HCT116 (cell line): ENCODE data around the gene CCDC40. TPM values are rescaled to one million over a fixed set of nuclear protein-coding genes. Genes with fewer than 3 reads are reported as not detected.
A peak's percentile ranks its signal among the peaks of the same experiment; 100 is the strongest.

Source experiments
- ATAC-seq: fragments of 200-7000 bp; cut with Tn5 transposase; 2 replicates; pipeline ENCODE4 v1.9.1; 2020; ENCODE audit warnings: mild to moderate bottlenecking, moderate library complexity
- BruUV-seq: library from RNA; stranded (reverse); fragments of 400-500 nt; replicated peaks from 2 replicates; lab custom pipeline; 2021; lab: Mats Ljungman, UMichigan
- CTCF ChIA-PET: fragments of 300-600 bp; sonication (Branson Sonifier 250); formaldehyde crosslinking; loops from one replicate; lab custom pipeline; 2021; ENCODE audit warnings: antibody characterized with exemption; lab: Charles Lee
- POLR2A ChIA-PET: fragments of 300-600, 350-600 bp; sonication (Branson Sonifier 250); formaldehyde crosslinking; loops from one replicate; lab custom pipeline; 2021; ENCODE audit warnings: antibody characterized with exemption; lab: Charles Lee
- RAD21 ChIA-PET, 2 experiments: fragments of 300-600 bp; sonication (Branson Sonifier 250); formaldehyde crosslinking; loops; one replicate each; lab custom pipeline; 2023; ENCODE audit warnings: low total read pairs in 2 of 2; ENCODE audit not compliant: uncharacterized antibody in 2 of 2, unreplicated experiment in 2 of 2, low non-redundant PET in 1 of 2; lab: Charles Lee
- DNase-seq: peaks from one replicate; pipeline ENCODE4 v3.0.0-alpha.2; 2010; ENCODE audit warnings: low read depth, low spot score
- H2AFZ ChIP-seq: fragments of 200-600 bp; shearing (Covaris generic), sonication (generic); 2 replicates; pipeline ENCODE4 v1.6.1; 2017; ENCODE audit warnings: low read depth, mixed run types, mixed read lengths, antibody characterized with exemption, low read length; ENCODE audit not compliant: poor library complexity, severe bottlenecking
- H3K27ac ChIP-seq: 2 replicates; pipeline ENCODE4 v1.5.1; 2012; ENCODE audit warnings: low read depth, low read length
- H3K27me3 ChIP-seq: fragments of 200-600 bp; sonication (generic); 2 replicates; pipeline ENCODE4 v1.6.1; 2016; ENCODE audit warnings: mixed run types, low read length, mixed read lengths; ENCODE audit not compliant: insufficient read depth
- H3K36me3 ChIP-seq, 2 experiments: fragments of 200-500 bp in 1 of 2; fragments of 200-600 bp in 1 of 2; sonication (Bioruptor generic) in 1 of 2; sonication (generic) in 1 of 2; 2 replicates each; pipeline versions ENCODE4 v1.5.1 to v1.6.1; 2014 to 2016; ENCODE audit warnings: low read length in 2 of 2, inconsistent platforms in 1 of 2, mixed read lengths in 1 of 2, mixed run types in 1 of 2; ENCODE audit not compliant: insufficient read depth in 2 of 2, control insufficient read depth in 1 of 2
- H3K4me1 ChIP-seq, 2 experiments: fragments of 200-600 bp in 1 of 2; sonication (generic) in 1 of 2; 2 replicates each; pipeline versions ENCODE4 v1.5.1 to v1.6.1; 2012 to 2017; ENCODE audit warnings: low read length in 2 of 2, inconsistent platforms in 1 of 2, mild to moderate bottlenecking in 1 of 2, mixed read lengths in 1 of 2, mixed run types in 1 of 2, moderate library complexity in 1 of 2; ENCODE audit not compliant: insufficient read depth in 2 of 2, control insufficient read depth in 1 of 2
- H3K4me2 ChIP-seq: fragments of 200-600 bp; sonication (generic); 2 replicates; pipeline ENCODE4 v1.6.1; 2017; ENCODE audit warnings: mixed run types, low read length, mixed read lengths
- H3K4me3 ChIP-seq, 2 experiments: fragments of 200-600 bp in 1 of 2; sonication (generic) in 1 of 2; replicated peaks in 1 of 2; 2 replicates each; pipeline ENCODE4 v1.5.1; 2011 to 2016; ENCODE audit warnings: low read length in 2 of 2, control low read depth in 1 of 2, low read depth in 1 of 2, mild to moderate bottlenecking in 1 of 2, mixed read lengths in 1 of 2, mixed run types in 1 of 2
- H3K79me2 ChIP-seq: fragments of 200-600 bp; sonication (generic); 2 replicates; pipeline ENCODE4 v1.6.1; 2017; ENCODE audit warnings: mild to moderate bottlenecking, mixed run types, low read length, moderate library complexity, mixed read lengths; ENCODE audit not compliant: insufficient read depth
- H3K9ac ChIP-seq: fragments of 200-600 bp; sonication (generic); 2 replicates; pipeline ENCODE4 v1.6.1; 2016; ENCODE audit warnings: low read length, mixed read lengths
- H3K9me2 ChIP-seq: fragments of 200-600 bp; sonication (generic), shearing (Covaris generic); 2 replicates; pipeline ENCODE4 v1.6.1; 2017; ENCODE audit warnings: mixed run types, mild to moderate bottlenecking, moderate library complexity; ENCODE audit not compliant: insufficient read depth
- H3K9me3 ChIP-seq, 2 experiments: fragments of 200-500 bp in 1 of 2; fragments of 200-600 bp in 1 of 2; sonication (Bioruptor generic) in 1 of 2; sonication (generic) in 1 of 2; 2 replicates each; pipeline ENCODE4 v1.6.1; 2014 to 2017; ENCODE audit warnings: low read length in 2 of 2, mixed read lengths in 2 of 2, inconsistent platforms in 1 of 2, low read depth in 1 of 2, mild to moderate bottlenecking in 1 of 2, mixed run types in 1 of 2, moderate library complexity in 1 of 2; ENCODE audit not compliant: control insufficient read depth in 1 of 2, insufficient read depth in 1 of 2
- H4K20me1 ChIP-seq: fragments of 200-600 bp; sonication (generic), shearing (Covaris generic); 2 replicates; pipeline ENCODE4 v1.6.1; 2017; ENCODE audit warnings: mixed run types, mild to moderate bottlenecking, moderate library complexity; ENCODE audit not compliant: insufficient read depth
- CBX3 ChIP-seq: IDR thresholded peaks from 2 replicates; pipeline ENCODE4 v1.6.1; 2012; ENCODE audit warnings: low read depth
- FOSL1 ChIP-seq: IDR thresholded peaks from 2 replicates; pipeline ENCODE4 v1.6.1; 2012; ENCODE audit warnings: low read depth
- POLR2A ChIP-seq: IDR thresholded peaks from 2 replicates; pipeline ENCODE4 v1.7.0; 2011; ENCODE audit warnings: borderline replicate concordance; ENCODE audit not compliant: insufficient read depth, insufficient read length; ENCODE audit errors: extremely low read depth
- RAD21 ChIP-seq: IDR thresholded peaks from 2 replicates; pipeline ENCODE4 v1.6.1; 2012; ENCODE audit warnings: low read depth, mild to moderate bottlenecking
- intact Hi-C: fragments of 100-400 bp; cut with micrococcal nuclease; formaldehyde crosslinking; loops from 2 replicates; pipeline ENCODE4 v1.10.0; 2022
- total RNA-seq: library from RNA; stranded (reverse); gene quantifications from one replicate; pipeline ENCODE4 v1.2.1, GENCODE V29; 2021; ENCODE audit not compliant: unreplicated experiment
- TF ChIP-seq, protein P1 (sequence below): IDR thresholded peaks from 2 replicates; pipeline ENCODE4 v1.6.1; 2012
- TF ChIP-seq, protein P2 (sequence below): IDR thresholded peaks from 2 replicates; pipeline ENCODE4 v1.6.1; 2011; ENCODE audit warnings: mild to moderate bottlenecking, low read length, moderate library complexity; ENCODE audit not compliant: insufficient replicate concordance; ENCODE audit errors: extremely low read depth

Gene CCDC40
- total RNA-seq, 1 experiment from 2014 or later = 10.3 TPM

DNA sequence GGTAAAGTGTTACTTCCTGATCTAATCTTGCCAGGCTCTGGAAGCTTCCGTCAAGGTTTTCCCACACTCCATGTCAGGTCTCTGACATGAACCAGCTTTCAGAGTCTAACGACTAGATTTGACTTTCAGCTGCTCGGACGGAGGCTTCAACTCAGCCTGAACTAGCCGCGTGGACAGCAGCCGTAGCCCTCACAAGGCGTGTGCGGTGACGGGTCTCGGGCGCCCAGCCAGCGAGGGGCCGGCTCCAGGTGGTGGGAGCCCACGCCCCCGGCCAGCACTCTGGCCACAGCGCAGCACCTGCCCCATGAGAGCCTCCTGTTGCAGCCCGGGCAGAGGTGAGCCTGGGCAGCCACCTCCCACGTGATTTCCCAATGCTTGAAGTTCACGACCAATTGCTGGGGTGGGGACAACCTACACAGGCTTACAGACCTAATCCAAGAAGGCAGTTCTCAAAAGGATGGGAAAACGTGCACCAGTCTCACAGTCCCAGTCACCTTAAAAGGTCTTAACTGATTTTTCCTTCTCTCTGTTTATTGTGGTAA, 46.3 kb upstream of the CCDC40 start:
- CTCF ChIA-PET = interaction anchor here (0.7 to 3.5 kb wide), 4 partner anchors 18 to 249 kb away, joined by 3 to 10 read pairs (median 4); partner anchors contain the start of gene CBX4
- TF ChIP-seq FOSL1 = no peak
- TF ChIP-seq, protein P1, sequence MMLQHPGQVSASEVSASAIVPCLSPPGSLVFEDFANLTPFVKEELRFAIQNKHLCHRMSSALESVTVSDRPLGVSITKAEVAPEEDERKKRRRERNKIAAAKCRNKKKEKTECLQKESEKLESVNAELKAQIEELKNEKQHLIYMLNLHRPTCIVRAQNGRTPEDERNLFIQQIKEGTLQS = no peak
- no peak for TF ChIP-seq CBX3
- no peak for TF ChIP-seq POLR2A
- TF ChIP-seq, protein P2, sequence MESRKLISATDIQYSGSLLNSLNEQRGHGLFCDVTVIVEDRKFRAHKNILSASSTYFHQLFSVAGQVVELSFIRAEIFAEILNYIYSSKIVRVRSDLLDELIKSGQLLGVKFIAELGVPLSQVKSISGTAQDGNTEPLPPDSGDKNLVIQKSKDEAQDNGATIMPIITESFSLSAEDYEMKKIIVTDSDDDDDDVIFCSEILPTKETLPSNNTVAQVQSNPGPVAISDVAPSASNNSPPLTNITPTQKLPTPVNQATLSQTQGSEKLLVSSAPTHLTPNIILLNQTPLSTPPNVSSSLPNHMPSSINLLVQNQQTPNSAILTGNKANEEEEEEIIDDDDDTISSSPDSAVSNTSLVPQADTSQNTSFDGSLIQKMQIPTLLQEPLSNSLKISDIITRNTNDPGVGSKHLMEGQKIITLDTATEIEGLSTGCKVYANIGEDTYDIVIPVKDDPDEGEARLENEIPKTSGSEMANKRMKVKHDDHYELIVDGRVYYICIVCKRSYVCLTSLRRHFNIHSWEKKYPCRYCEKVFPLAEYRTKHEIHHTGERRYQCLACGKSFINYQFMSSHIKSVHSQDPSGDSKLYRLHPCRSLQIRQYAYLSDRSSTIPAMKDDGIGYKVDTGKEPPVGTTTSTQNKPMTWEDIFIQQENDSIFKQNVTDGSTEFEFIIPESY = no peak
- TF ChIP-seq RAD21 = no peak
- TF ChIP-seq, all 23 proteins: peak for 0
- no peaks in the 10 kb centered on the region for H3K36me3 ChIP-seq
- H3K4me1 ChIP-seq = peaks cover 59 to 67% of the 10 kb centered on the region in 2 experiments
- no peak overlapping the region for H3K4me3 ChIP-seq
- peak overlapping the region; percentile 13; the same call in 1 of the 2 replicates for H3K4me2 ChIP-seq
- no peak overlapping the region for H2AFZ ChIP-seq
- no peaks in the 10 kb centered on the region for H3K9me3 ChIP-seq
- no peak for ATAC-seq
- no peaks in the 10 kb centered on the region for H3K9me2 ChIP-seq
- ChIA-PET RAD21 (interaction anchor here in 1 of 2 experiments (1.0 kb wide), 1 partner anchor 145 kb away, joined by 5 read pairs; no protein-coding TSS in a partner anchor), POLR2A (interaction anchor here (1.0 to 1.4 kb wide), 2 partner anchors 151 to 189 kb away, joined by 3 to 10 read pairs; partner anchors contain the start of gene CBX4)
- no TSS peak for BruUV-seq
- no peak overlapping the region; the same call in 1 of the 2 replicates for H3K9ac ChIP-seq
- no peaks in the 10 kb centered on the region for H4K20me1 ChIP-seq
- DNase-seq = no peak
- H3K27ac ChIP-seq = peak overlapping the region; percentile 13; the same call in 1 of the 2 replicates
- no peaks in the 10 kb centered on the region for H3K27me3 ChIP-seq
- intact Hi-C loops = loop anchor here (1.0 to 2.0 kb wide), 2 partner anchors 181 to 245 kb away; no protein-coding TSS in a partner anchor
- 0 out of 2 replicates have a peak, but pooled peaks cover 5% of the 10 kb centered on the region for H3K79me2 ChIP-seq
